Neural crest cell (in vitro differentiated cells): ENCODE measurements around the gene SEC14L5. TPM values are rescaled to one million over a fixed set of nuclear protein-coding genes. Genes with fewer than 3 reads are reported as not detected.
A peak's percentile ranks its signal among the peaks of the same experiment; 100 is the strongest.

Source experiments
- DNase-seq: peaks from one replicate; pipeline ENCODE4 v3.0.0; 2021; ENCODE audit warnings: low read depth, mixed read lengths, low spot score
- H3K27ac Mint-ChIP-seq: one replicate; pipeline ENCODE4 v1.8.0; 2021; ENCODE audit warnings: mild to moderate bottlenecking, mixed read lengths; ENCODE audit not compliant: unreplicated experiment
- H3K27me3 Mint-ChIP-seq: 2 replicates; pipeline ENCODE4 v1.8.0; 2021; ENCODE audit warnings: low read depth, mild to moderate bottlenecking, mixed read lengths
- H3K36me3 Mint-ChIP-seq: 2 replicates; pipeline ENCODE4 v1.8.0; 2021; ENCODE audit warnings: low read depth, mild to moderate bottlenecking, mixed read lengths
- H3K4me1 Mint-ChIP-seq: 2 replicates; pipeline ENCODE4 v1.8.0; 2021; ENCODE audit warnings: mixed read lengths
- H3K4me3 Mint-ChIP-seq: one replicate; pipeline ENCODE4 v1.8.0; 2021; ENCODE audit warnings: mild to moderate bottlenecking, mixed read lengths
- H3K9me3 Mint-ChIP-seq: 2 replicates; pipeline ENCODE4 v1.8.0; 2021; ENCODE audit warnings: mixed read lengths
- CTCF ChIP-seq: fragments of 200-600 bp; sonication (generic); conservative IDR thresholded peaks from 2 replicates; pipeline ENCODE4 v1.5.0; 2021; ENCODE audit warnings: antibody characterized with exemption, mild to moderate bottlenecking
- total RNA-seq: library from RNA; stranded (reverse); gene quantifications from 2 replicates; pipeline ENCODE4 v1.2.1, GENCODE V29; 2021

SEC14L5 gene
- total RNA-seq, 1 donor from 2014 or later = 0.68 TPM

- no peaks in the 10 kb centered on the region for H3K36me3 Mint-ChIP-seq
These were observed 60.7 kb downstream of the SEC14L5 start for GRCh38 chr16:5018793-5019192.

GRCh38 chr16:5019775-5020174 is 61.6 kb downstream of the SEC14L5 start:
- DNase-seq = no peak
- Mint-ChIP-seq H3K36me3 (no peaks in the 10 kb centered on the region), H3K4me1 (no peaks in the 10 kb centered on the region), H3K27me3 (no peaks in the 10 kb centered on the region), H3K27ac (no peak overlapping the region), H3K9me3 (no peaks in the 10 kb centered on the region), H3K4me3 (no peak overlapping the region)
- TF ChIP-seq CTCF = no peak

More at GRCh38 chr16:5018793-5019192, 60.7 kb downstream of the SEC14L5 start:
- Mint-ChIP-seq H3K27me3 (no peaks in the 10 kb centered on the region), H3K4me1 (no peaks in the 10 kb centered on the region), H3K9me3 (no peaks in the 10 kb centered on the region), H3K4me3 (no peak overlapping the region), H3K27ac (peak overlapping the region; percentile 41)
- no peak for DNase-seq
- no peak for TF ChIP-seq CTCF

GRCh38 chr16:5020551-5020950 is 62.4 kb downstream of the SEC14L5 start:
- Mint-ChIP-seq H3K36me3 (no peaks in the 10 kb centered on the region), H3K27me3 (no peaks in the 10 kb centered on the region), H3K27ac (peak overlapping the region; percentile 86), H3K4me3 (no peak overlapping the region), H3K9me3 (no peaks in the 10 kb centered on the region), H3K4me1 (no peaks in the 10 kb centered on the region)
- no peak for DNase-seq
- no peak for TF ChIP-seq CTCF

GRCh38 chr16:5022521-5022920 is 64.4 kb downstream of the SEC14L5 start:
- Mint-ChIP-seq H3K4me1 (no peaks in the 10 kb centered on the region), H3K27ac (no peak overlapping the region), H3K27me3 (no peaks in the 10 kb centered on the region), H3K4me3 (no peak overlapping the region), H3K36me3 (no peaks in the 10 kb centered on the region), H3K9me3 (no peaks in the 10 kb centered on the region)
- TF ChIP-seq CTCF = no peak
- no peak for DNase-seq

GRCh38 chr16:5024632-5025031 is 66.5 kb downstream of the SEC14L5 start:
- no peaks in the 10 kb centered on the region for H3K36me3 Mint-ChIP-seq
- no peak overlapping the region for H3K4me3 Mint-ChIP-seq
- H3K9me3 Mint-ChIP-seq = no peaks in the 10 kb centered on the region
- no peak overlapping the region for H3K27ac Mint-ChIP-seq
- peak; percentile 44 for TF ChIP-seq CTCF
- no peak for DNase-seq
- no peaks in the 10 kb centered on the region for H3K27me3 Mint-ChIP-seq
- no peaks in the 10 kb centered on the region for H3K4me1 Mint-ChIP-seq

- Mint-ChIP-seq H3K4me3 (no peak overlapping the region), H3K27me3 (no peaks in the 10 kb centered on the region), H3K9me3 (no peaks in the 10 kb centered on the region), H3K36me3 (no peaks in the 10 kb centered on the region), H3K27ac (no peak overlapping the region), H3K4me1 (no peaks in the 10 kb centered on the region)
- DNase-seq = peak; percentile 26
- no peak for TF ChIP-seq CTCF
These were observed 67.1 kb downstream of the SEC14L5 start for GRCh38 chr16:5025171-5025632.
